Ishikawa (cell line): Measurements from ENCODE around the gene BRD2.

Experiments used
- CEBPB ChIP-seq: IDR thresholded peaks from 2 replicates; pipeline ENCODE4 v1.6.1; 2012
- CREB1 ChIP-seq: IDR thresholded peaks from 2 replicates; pipeline ENCODE4 v1.6.1; 2012; ENCODE audit warnings: low read depth
- EGR1 ChIP-seq: IDR thresholded peaks from 2 replicates; pipeline ENCODE4 v1.6.1; 2012
- EP300 ChIP-seq: IDR thresholded peaks from 2 replicates; pipeline ENCODE4 v1.6.1; 2012; ENCODE audit warnings: borderline replicate concordance
- FOXM1 ChIP-seq: IDR thresholded peaks from 2 replicates; pipeline ENCODE4 v1.6.1; 2012; ENCODE audit warnings: low read depth, borderline replicate concordance
- NFIC ChIP-seq: IDR thresholded peaks from 2 replicates; pipeline ENCODE4 v1.6.1; 2012
- RAD21 ChIP-seq: IDR thresholded peaks from 2 replicates; pipeline ENCODE4 v1.6.1; 2012; ENCODE audit warnings: low read depth
- TAF1 ChIP-seq: IDR thresholded peaks from 2 replicates; pipeline ENCODE4 v1.6.1; 2012; ENCODE audit warnings: low read depth, mild to moderate bottlenecking
- TCF12 ChIP-seq: IDR thresholded peaks from 2 replicates; pipeline ENCODE4 v1.6.1; 2012; ENCODE audit warnings: low read depth
- TEAD4 ChIP-seq: IDR thresholded peaks from 2 replicates; pipeline ENCODE4 v1.6.1; 2012
- YY1 ChIP-seq: IDR thresholded peaks from 2 replicates; pipeline ENCODE4 v1.6.1; 2012; ENCODE audit warnings: low read depth
- ZBTB7A ChIP-seq: IDR thresholded peaks from 2 replicates; pipeline ENCODE4 v1.6.1; 2012; ENCODE audit warnings: low read depth
- TF ChIP-seq, protein P1 (sequence below): IDR thresholded peaks from 2 replicates; pipeline ENCODE4 v1.6.1; 2012
- TF ChIP-seq, protein P2 (sequence below): IDR thresholded peaks from 2 replicates; pipeline ENCODE4 v1.6.1; 2012
- TF ChIP-seq, protein P3 (sequence below): IDR thresholded peaks from 2 replicates; pipeline ENCODE4 v1.6.1; 2012; ENCODE audit warnings: low read depth, mild to moderate bottlenecking

The BRD2 gene

DNA sequence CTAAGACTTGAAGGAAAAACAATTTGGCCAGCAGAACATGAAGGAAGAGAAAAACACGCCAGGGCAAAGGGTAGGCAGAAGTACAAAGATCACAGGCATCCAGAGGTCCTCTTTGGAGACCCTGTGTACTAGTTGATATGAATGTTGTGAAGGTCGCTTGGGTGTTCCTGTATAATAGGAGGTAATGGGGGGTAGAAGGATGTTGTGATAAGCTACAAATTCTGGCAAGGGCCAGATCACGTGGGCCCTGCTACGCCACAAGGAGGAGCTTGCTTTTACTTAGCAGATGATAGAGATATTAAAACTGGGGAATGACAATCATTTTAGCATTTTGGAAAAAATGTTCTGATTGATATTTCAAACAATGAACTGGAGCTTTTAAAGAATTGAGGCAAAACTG lies 14.6 kb upstream of the BRD2 start:
- TF ChIP-seq FOXM1 (no peak), ZBTB7A (no peak), RAD21 (no peak), CEBPB (no peak), TEAD4 (no peak), EGR1 (no peak), NFIC (no peak), CREB1 (no peak), TAF1 (no peak), EP300 (no peak)
- TF ChIP-seq, protein P1, sequence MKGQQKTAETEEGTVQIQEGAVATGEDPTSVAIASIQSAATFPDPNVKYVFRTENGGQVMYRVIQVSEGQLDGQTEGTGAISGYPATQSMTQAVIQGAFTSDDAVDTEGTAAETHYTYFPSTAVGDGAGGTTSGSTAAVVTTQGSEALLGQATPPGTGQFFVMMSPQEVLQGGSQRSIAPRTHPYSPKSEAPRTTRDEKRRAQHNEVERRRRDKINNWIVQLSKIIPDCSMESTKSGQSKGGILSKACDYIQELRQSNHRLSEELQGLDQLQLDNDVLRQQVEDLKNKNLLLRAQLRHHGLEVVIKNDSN = no peak
- TF ChIP-seq, protein P2, sequence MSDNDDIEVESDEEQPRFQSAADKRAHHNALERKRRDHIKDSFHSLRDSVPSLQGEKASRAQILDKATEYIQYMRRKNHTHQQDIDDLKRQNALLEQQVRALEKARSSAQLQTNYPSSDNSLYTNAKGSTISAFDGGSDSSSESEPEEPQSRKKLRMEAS = no peak

DNA sequence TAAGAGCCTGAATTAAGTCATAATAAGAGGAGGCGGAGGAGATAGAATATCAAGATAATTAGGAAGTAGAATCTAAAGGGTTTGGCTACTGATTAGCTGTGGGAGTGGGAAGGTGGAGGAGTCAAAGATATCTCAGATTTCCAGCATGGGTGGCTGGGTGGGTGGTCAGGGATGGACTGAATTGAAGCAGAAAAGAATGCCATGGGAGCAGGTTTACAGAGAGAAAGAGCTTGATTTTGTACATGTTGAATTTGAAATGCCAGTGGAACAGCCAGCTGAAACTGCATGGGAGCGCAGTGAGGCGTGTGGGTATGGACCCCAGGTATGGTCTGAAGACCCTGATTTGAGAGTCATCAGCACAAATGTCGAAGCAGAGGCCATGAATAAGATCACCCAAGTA lies 14.1 kb upstream of the BRD2 start:
- TF ChIP-seq CEBPB (no peak), YY1 (no peak), RAD21 (no peak), TAF1 (no peak), EGR1 (no peak)
- TF ChIP-seq, protein P2 = no peak

DNA sequence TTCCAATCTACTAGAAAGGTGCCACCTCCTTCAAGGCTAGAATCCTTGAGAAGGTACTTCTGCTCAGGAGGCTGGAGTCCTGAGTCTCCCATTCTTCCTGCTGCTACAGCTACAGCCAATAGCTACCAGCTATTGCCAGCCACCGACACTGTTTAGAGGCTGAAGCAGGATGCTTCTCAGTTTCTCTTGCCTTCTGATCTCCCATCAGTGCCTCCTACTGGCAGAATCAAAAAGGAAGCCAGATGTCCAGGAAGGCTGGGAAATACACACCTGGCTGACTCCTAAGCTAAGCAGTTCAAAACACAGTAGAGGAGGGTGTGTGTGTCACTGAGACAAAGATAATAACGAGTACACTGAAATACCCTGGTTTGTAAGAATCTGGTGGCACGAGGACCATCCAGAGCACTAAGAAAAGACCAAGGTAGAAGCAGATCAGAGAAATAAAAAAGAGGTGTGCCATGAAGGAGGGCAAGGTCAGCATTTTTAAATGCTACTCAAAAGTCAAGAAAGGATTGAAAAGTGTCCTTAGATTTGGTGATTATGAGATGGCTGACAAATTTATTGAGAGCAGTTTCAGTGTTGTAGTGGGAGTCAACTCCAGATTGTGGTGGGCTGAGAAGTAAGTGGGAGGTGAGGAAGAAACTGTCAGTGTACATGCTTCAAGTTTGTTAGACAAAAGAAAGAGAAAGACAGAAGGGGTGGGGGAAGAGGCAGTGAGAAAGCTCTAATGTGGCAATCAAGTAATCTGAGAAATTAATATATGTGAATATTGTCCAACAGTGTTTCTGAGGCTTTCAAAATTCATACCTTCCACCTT lies 13.2 kb upstream of the BRD2 start:
- TF ChIP-seq CREB1 (no peak), RAD21 (peak; percentile 4; the same call in 1 of the 2 replicates)

DNA sequence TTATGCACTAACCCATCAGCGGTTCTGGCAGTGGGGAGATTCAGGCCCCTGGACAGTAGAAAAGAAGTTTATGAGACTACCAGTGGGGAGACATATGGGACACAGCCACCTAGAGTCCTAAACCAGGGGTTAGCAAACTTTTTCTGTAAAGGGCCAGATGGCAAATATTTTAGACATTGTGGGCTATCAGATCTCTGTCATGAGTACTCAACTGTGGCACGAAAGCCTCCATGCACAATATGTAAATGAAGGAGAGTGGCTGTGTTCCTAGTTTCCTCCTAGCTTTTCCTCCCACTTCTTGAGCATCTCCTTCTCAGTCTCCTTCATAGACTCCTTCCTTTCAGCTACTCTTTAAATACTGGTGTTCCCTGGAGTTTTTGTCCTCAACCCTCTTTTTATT lies 12.2 kb upstream of the BRD2 start:
- no peak for TF ChIP-seq CREB1

DNA sequence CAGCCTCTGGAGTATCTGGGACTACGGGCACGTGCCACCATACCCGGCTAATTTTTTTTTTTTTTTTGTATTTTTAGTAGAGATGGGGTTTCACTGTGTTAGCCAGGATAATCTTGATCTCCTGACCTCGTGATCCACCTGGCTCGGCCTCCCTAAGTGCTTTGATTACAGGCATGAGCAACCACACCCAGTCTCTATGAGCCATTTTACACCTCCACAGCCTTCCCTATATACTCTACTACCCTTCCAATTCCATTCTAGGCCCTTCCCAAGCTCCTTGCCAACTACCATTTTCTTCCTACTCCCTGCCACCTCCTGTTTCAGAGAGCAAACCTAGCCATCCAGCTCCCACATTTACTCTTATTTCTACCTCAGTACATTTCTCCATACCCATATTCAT lies 7.8 kb upstream of the BRD2 start:
- no peak for TF ChIP-seq ZBTB7A

DNA sequence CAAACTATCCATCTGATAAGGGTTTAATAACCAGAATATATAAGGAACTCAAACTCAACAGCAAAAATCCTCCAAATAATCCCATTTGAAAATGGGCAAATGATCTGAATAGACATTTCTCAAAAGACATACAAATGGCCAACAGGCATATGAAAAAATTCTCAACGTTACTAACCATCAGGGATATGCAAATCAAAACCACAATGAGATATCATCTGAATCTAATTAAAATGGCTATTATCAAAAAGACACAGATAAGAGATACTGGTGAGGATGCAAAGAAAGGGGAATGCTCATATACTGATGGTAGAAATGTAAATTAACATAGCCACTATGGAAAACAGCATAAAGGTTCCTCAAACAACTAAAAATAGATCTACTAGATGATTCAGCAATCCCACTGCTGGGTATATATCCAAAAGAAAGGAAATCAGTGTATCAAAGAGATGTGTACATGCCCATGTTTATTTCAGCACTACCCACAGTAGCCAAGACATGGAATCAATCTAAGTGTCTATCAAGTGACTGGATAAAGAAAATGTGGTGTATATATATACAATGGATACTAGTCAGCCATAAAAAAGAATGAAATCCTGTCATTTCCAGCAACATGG lies 6.1 kb upstream of the BRD2 start:
- TF ChIP-seq, protein P1 = no peak
- TF ChIP-seq RAD21 (no peak), CEBPB (no peak), CREB1 (no peak), TEAD4 (no peak), TCF12 (no peak), FOXM1 (no peak), EP300 (no peak), NFIC (no peak)
- TF ChIP-seq, protein P3, sequence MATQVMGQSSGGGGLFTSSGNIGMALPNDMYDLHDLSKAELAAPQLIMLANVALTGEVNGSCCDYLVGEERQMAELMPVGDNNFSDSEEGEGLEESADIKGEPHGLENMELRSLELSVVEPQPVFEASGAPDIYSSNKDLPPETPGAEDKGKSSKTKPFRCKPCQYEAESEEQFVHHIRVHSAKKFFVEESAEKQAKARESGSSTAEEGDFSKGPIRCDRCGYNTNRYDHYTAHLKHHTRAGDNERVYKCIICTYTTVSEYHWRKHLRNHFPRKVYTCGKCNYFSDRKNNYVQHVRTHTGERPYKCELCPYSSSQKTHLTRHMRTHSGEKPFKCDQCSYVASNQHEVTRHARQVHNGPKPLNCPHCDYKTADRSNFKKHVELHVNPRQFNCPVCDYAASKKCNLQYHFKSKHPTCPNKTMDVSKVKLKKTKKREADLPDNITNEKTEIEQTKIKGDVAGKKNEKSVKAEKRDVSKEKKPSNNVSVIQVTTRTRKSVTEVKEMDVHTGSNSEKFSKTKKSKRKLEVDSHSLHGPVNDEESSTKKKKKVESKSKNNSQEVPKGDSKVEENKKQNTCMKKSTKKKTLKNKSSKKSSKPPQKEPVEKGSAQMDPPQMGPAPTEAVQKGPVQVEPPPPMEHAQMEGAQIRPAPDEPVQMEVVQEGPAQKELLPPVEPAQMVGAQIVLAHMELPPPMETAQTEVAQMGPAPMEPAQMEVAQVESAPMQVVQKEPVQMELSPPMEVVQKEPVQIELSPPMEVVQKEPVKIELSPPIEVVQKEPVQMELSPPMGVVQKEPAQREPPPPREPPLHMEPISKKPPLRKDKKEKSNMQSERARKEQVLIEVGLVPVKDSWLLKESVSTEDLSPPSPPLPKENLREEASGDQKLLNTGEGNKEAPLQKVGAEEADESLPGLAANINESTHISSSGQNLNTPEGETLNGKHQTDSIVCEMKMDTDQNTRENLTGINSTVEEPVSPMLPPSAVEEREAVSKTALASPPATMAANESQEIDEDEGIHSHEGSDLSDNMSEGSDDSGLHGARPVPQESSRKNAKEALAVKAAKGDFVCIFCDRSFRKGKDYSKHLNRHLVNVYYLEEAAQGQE = no peak
- TF ChIP-seq, protein P2 = no peak

DNA sequence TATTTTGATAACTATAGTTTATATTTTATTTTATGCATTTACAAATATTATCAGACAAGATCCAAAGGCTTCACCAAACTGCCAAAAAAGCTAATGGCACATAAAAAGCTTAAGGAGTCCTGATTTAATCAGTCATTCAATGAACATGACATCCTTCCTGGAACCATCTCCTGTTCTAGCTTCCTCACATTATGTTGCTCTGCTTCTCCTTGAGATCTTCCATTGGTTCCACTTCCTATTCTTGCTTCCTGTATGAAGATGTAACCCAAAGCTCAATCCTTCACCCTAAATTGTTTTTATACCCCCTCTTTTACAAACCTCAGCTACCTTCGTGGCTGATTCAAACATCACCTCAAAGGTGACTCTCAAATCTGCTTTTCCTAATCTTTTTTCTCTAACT lies 4.5 kb upstream of the BRD2 start:
- no peak for TF ChIP-seq EP300
- no peak for TF ChIP-seq EGR1
- TF ChIP-seq TCF12 = no peak
- TF ChIP-seq FOXM1 = no peak
- TF ChIP-seq CEBPB = no peak
- TF ChIP-seq, protein P2 = no peak
- no peak for TF ChIP-seq ZBTB7A
- no peak for TF ChIP-seq CREB1
- no peak for TF ChIP-seq YY1
- TF ChIP-seq, protein P1 = no peak
- TF ChIP-seq NFIC = no peak
- TF ChIP-seq RAD21 = no peak
